Effector CD4-positive, alpha-beta T cell (primary cell): ENCODE results near the gene DPP10.

Experiments used
- DNase-seq: peaks from one replicate; pipeline ENCODE4 v3.0.0-alpha.2; 2020

Gene DPP10

GRCh38 chr2:115779085-115779632, 1336.7 kb downstream of the DPP10 start:
- DNase-seq, result no peak

GRCh38 chr2:115782286-115782685, 1339.8 kb downstream of the DPP10 start:
- no peak for DNase-seq

GRCh38 chr2:115796078-115796477, 1353.6 kb downstream of the DPP10 start:
- DNase-seq, result no peak

GRCh38 chr2:115807276-115807675, 1364.8 kb downstream of the DPP10 start:
- DNase-seq, result no peak

GRCh38 chr2:115825912-115826311, 1383.5 kb downstream of the DPP10 start:
- DNase-seq, result no peak

GRCh38 chr2:115833196-115833595, 1390.8 kb downstream of the DPP10 start:
- no peak for DNase-seq

- no peak for DNase-seq
These were observed 1396.1 kb downstream of the DPP10 start for GRCh38 chr2:115838539-115838938.

- no peak for DNase-seq
These were observed 1399.9 kb downstream of the DPP10 start for GRCh38 chr2:115842306-115842705.

- DNase-seq, result no peak
These were observed 1405.8 kb downstream of the DPP10 start for GRCh38 chr2:115848192-115848591.

GRCh38 chr2:115867024-115867423, 1424.6 kb downstream of the DPP10 start:
- DNase-seq, result no peak

- no peak for DNase-seq
These were observed 1432.0 kb downstream of the DPP10 start for GRCh38 chr2:115874427-115874826.

GRCh38 chr2:115880558-115880957, 1438.1 kb downstream of the DPP10 start:
- no peak for DNase-seq

- no peak for DNase-seq
These were observed 1444.9 kb downstream of the DPP10 start for GRCh38 chr2:115887209-115887776.
